ENCODE measurements around the gene FANK1.

The FANK1 gene, protein sequence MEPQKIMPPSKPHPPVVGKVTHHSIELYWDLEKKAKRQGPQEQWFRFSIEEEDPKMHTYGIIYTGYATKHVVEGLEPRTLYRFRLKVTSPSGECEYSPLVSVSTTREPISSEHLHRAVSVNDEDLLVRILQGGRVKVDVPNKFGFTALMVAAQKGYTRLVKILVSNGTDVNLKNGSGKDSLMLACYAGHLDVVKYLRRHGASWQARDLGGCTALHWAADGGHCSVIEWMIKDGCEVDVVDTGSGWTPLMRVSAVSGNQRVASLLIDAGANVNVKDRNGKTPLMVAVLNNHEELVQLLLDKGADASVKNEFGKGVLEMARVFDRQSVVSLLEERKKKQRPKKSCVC

DNA sequence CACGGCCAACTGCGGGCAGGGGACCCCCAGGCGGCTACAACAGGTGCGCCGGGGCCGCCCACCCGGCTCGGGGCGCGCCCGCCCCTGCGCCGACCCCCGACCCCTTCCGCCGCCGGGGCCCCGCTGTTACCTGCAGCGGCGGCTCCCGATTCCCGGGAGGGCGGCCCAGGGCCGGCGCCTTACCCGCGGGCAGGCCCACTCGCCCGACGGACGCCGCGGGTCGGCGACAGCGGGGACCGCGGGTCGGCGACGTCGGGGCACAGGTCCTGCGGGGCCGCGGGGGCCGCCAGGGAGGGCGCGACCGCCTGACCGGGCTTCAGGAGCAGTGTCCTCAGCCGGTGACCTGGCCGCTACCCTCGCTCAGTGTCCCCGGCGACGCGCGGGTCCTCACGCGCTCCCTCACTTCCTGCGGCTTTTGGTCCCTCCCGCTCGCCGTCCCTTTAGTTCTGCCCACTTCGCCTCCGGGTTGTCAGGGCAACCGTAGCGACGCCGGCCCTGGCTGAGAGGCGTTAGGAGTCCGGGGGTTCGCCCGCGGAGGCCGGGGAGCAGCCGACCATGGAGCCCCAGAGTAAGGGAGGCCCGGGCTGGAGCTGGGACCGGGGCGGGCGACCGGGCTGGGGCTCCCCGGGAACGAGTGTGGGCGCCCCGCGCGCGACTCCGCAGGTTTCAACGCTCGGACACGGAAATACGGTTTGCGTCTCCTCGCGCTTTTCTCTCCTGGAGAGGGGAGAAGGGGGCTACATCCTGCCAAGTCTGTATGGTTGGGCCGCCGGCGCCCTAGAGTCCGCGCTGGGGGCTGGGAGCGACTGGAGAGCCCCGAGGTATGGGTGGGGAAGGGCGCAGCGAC lies at the start of gene FANK1:
Gene FANK1, plus strand, starts transcription at position 477 of the 847 bp plus-strand sequence. Its CDS starts 79 bp downstream, at position 556.
- DNase-seq (ENCODE audit: low read depth in 2 of 2), result peak; percentile 59 to 75

DNA sequence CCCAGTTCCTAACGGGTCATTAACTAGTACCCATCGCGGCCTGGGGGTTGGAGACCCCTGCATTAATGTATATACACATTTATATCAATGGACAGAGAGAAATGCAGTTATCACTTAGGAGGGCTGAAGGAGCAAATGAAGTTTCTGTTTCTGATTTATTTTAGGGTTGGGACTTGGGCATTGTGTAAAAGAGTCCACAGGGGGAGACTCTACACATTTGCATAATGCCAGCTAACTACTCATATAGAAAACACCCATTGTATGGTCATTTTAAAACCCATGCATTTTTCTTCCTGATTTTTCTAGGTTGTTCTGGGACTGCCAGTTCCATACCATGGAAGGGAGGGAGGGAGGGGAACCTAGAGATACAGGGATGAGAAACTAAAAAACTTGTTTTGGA lies 49.5 kb upstream of the FANK1 start:
- DNase-seq (ENCODE audit: low read depth in 2 of 2), result no peak

DNA sequence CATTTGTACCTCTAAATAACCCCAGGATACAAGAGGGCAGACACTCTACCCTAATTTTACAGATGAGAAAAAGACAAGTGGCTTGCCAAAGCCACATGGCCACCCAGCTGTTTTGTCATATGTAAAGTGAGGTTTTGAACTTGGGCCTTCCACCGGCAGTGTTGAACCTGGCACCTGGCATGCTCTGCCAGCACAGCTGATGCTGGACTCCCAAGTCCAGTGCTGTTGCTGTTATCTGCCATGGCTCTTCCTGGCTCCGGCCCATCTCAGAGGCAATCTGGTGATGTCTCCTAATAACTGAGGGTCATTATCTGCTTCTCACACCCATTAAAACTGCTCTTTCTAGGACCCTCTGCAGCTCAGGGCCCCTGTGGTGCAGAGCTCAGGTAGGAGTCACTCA lies 48.0 kb upstream of the FANK1 start:
- DNase-seq (ENCODE audit: low read depth in 2 of 2), result no peak

DNA sequence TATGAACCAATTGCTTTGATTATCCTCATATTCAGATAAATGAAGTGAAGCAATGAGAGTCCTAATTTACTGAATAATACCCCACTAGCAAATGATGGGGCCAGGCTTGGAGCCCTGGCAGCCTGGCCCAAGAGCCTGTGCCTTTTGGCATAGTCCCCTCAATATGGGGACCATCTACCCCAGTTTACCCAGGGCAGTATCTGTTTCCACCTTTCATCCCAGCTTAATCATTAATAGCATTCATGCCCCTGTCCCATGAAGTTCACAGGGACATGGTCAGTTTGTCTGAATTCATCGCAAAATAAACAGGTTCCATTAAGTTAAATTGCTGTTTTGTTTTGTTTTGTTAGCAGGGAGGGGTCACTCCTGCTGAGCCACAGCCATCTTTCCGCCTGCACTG lies 47.5 kb upstream of the FANK1 start:
- no peak for DNase-seq (ENCODE audit: low read depth in 2 of 2)

DNA sequence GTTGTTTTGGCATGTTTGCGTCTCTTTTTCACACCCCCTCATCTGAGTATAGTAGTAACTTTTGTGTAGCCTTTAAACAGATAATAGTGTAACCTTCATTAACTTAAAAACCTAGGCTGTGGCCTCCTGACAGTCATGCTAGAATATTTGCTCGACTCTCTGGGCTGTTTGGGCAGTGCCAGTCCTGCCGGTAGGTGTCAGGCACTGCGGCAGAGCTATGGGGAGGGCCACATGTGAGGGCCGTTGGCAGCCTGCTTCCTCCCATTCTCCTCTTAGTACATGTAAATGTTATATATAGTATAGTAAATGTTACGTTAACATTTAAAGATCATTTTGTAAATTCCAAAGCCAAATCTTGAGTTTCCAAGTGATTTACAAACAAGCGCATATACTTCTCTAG lies 46.9 kb upstream of the FANK1 start:
- DNase-seq (ENCODE audit: low read depth in 2 of 2), result no peak

DNA sequence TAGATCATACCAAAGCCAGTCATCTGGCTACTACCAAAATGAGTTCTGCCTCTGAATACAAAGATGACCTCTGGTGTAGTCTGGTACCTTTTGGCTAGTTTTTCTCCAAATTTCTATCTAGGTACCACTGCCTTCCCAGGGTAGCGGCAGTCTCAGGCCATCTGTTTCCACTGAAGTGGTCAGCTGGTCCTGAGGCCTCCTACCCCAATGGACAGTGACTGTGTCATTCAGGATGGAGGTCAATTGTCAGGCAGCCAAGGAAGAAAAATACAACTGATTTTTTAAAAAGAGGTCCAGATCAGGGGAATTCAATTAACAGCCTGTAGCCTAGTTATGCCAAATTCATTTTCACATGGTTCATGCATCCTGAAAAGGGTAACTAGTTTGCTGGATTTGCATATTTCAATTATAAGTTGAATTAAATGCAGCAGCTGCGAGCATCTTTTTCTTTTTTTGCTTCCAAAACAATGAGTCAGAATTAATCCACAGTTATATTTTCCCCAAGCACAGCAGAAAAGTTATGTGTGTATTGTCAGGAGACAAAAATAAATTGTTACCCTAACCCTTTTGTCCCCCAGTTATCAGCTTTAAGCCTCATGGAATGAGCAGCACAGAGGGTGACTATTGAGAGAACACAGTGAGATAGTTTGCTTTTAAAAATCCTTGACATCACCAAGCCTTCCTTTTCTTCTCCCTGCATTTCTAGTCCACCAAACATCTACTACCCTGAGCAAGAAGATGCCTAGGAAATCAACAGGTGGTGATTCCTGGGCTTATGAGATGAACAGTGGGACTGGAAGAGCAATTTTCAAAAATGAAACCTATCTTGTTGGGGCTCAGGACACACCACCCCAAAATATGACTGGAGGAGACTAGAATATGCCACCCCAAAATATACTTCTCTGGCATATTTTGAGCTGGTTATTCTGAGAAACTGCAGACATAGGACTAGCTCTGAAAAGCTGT lies 45.3 kb upstream of the FANK1 start:
- no peak for DNase-seq (ENCODE audit: low read depth in 2 of 2)

DNA sequence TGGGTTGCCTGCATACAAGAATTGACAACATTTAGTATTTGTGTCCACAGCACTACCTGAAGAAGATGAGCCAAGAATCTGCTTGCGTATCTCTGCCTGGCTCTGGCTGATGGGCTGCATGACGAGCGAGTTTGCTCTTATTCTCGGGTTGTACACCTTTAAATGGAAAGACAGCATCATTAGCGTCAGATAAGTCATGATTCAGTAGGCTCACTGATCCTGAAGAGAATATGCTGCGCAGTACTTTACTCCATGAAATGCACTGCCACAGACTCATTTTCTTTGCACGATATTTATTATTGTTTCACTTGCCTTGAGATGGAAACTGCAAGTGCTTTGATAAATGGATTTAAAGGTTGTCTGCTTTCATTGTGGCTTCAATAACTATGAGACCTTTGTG lies 43.9 kb upstream of the FANK1 start:
- DNase-seq (ENCODE audit: low read depth in 2 of 2), result no peak

DNA sequence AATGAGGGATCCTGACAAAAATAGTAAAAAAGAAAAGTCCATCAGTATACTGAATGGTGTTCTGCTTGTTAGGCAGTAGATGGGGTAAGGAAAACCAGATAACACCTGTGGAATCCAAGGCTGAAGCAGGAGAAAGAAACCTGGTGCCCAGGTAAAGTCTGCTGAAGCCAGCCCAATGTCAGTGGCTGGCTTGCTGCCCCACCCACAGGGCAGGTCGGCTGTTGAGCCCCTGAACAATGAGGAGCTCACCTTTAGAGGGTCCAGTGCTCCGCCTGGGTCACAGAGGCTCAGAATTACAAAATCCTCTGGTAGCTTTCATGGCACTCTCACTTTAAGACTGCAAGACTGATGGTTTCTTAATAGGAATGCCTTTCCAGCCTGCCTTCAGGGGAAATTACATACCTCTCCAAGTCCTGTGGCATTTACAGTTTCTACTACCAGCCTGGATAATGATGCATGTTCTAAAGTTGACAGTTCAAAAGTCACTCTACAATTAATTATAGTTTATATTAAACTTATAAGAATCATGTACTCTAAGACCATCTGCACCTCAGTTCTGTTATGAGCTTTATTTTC lies 39.1 kb upstream of the FANK1 start:
- DNase-seq (ENCODE audit: low read depth in 2 of 2), result no peak

DNA sequence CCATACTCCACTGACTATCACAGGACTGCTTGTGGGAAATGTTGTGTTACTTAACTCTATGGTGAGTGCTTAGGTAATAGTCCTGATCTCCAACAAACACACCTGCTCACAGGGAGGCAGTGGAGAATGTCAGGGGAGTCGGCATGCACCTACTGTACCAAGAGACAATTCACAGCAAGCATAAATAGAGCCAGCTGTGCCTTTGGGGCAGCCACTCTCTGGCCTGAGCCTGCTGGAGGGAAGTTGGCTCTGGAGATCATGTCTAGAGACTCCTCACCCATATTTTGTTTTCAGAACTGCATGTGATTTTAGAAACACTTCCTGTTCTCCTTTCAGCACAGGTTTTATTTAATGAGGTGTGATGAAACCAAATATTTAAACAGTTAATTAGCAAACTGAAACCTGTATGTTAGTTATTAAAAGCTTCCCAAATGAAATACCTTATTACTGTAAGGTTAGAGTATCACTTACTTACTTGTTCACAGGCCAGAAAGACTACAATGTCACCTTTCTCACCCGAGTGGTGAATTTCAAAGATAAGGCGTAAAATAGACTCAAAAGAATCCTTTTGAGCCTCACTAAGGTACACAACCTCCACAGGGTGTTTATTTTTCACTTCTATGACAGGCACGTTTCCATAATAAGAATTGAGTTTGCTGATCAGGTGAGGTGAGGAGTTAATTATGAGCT lies 37.1 kb upstream of the FANK1 start:
- no peak for DNase-seq (ENCODE audit: low read depth in 2 of 2)

DNA sequence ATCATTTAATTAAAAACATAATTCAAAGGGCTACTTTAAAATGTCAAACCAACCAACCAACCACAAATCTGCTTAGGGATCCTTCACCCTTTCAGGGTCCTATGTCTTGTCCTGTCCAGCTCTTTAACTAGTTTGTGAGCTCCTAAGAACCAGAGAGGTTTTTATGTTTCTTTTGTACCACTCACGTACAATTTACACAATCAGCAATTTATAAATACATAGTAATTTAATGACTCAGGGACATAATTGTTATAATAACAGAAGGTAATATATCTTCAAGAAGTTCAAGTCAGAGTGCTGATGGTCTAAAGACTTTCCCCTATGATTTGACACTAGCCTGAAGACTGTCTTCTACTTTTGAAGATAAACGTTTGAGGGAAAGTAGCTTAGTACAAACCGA lies 31.2 kb upstream of the FANK1 start:
- no peak for DNase-seq (ENCODE audit: low read depth in 2 of 2)

DNA sequence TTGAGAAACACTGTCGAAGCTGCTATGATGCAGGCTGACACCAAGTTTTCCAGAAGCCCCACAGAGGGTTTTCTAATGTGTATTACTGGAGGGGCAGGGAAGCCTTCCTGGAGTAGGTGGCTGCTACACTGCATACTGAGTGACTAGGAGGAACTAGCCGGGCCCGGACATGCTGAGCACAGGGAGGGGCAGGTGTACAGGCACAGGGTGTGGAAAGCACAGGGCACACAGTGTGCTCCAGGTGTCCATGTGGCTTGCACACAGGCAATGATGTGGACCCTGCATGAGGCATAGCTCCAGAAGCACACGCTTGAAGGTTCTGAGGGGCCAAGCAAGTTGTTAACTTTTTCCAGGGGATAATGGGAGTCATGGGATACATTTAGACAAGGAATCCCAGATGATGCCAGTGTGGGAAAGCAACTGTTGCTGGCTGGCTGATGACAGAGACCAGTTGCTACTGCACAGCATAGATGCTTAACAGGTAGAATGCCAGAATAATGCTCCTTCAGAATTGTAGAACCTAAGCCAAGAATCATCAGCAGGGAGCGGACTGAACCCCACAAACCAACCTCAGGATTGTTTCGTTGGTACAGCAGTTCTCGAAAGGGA lies 29.8 kb upstream of the FANK1 start:
- no peak for DNase-seq (ENCODE audit: low read depth in 2 of 2)

DNA sequence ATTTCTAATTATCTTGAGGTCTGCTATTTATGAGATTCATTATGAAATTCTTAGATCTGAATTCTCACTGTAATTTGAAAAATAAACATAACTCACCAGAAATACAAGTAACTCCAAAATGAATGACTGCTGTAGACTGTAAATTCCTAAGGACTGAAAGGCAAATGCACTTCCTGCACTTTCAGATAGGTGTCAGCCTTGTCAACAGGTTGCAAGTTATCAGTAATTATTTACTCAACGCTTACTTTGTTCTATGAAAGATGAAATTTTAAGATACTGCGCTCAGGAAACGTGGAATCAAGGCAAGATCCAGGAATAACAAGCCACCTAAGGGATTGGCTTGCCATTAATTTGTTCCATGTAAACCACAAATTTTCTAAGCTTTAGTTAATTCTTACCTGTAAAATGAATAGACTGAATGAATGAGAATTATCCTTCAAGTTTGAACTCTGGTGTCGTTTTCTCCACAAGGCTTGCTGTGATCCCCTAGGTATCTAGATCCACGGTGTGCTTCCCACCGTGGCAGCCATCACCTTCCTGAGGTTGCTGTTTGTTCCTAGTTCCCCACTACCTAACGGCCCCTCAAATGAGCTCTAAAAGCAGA lies 27.9 kb upstream of the FANK1 start:
- DNase-seq (ENCODE audit: low read depth in 2 of 2), result peak in 1 of 2 donors; percentile 5

DNA sequence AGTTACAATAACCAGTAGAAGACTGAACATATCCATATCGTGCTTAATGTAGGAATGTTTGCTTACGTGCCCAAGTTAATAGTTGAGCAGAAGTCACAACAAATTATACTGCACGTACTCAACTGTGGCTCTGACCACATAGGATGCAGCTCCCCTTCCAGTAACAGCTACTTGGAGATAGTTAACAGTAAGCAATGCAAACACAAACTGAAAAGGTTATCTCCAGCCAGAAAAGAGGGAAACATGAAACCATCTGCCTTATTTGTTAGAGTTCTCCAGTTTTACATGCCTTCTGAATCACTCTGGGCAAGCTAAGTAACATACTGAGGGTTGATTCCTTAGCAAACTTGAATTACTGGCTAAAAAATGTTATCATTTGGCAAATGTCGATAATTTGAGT lies 25.0 kb upstream of the FANK1 start:
- no peak for DNase-seq (ENCODE audit: low read depth in 2 of 2)

DNA sequence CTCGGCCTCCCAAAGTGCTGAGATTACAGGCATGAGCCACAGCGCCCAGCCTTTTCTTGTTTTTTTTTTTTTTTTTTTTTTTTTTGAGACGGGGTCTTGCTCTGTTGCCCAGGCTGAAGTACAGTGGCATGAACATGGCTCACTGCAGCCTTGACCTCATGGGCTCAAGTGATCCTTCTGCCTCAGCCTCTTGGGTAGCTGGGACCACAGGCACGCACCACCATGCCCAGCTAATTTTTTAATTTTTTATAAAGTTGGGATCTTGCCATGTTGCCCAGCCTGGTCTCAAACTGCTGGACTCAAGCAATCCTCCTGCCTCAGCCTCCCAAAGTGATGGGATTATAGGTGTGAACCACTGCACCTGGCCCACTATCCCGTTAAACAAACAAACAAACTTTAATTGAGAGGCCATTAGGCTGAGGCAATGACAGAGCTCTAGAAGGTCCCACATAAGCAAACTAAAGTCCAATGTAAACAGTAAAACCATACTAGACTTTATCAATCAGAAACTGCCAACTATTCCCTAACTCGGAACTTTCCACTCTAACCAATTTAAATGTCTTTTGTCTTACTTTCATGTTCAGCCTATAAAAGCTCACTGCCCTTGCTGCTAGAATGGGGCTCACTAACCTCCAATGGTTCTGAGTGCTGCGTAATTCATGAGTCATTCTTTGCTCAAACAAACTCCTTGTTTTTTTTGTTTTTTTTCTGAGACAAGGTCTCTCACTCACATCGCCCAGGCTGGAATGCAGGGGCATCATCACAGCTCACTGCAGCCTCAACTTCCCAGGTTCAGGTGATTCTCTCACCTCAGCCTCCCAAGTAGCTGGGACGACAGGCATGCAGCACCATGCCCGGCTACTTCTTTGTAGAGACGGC lies 17.2 kb upstream of the FANK1 start:
- DNase-seq (ENCODE audit: low read depth in 2 of 2), result no peak

DNA sequence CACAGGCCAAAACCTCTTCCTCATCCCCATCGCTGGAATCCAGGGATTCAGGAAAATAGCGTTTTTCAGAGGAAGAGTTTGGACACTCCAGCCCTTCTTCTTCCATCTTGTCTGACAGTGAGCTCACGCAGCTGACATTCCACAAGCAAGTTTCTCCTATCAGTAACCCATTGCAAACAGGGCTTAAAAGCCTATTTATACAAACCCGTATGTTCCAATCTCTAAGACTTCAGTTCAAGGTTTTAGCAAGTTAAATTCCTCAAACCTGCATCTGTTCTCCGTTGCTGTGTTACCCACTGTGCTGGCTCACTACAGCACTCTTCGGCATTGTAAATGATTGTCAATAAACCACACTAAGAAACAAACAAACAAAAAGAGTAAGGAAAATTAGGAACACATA lies 15.6 kb upstream of the FANK1 start:
- DNase-seq (ENCODE audit: low read depth in 2 of 2), result no peak

DNA sequence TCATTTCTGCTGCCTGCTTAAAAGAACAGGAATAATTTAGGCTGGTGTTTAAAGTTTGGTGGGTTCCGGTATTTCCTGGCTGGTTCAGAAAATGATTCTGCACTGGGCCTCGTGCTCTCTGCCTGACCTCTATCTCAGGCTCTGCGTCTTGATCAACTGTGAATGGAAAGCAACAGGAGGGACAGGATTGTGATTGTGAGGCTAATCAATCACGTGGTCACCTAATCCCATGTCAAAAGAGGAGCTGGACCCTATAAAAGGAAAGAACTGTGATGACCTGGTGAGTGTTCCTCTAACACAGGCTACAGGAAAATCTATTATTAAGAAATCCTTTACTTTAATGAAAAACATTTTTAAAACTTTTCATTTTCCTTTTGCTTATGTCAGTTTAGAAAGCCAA lies 15.2 kb upstream of the FANK1 start, which contains the start of gene DHX32:
Gene DHX32, minus strand, starts transcription at position 101 of the 400 bp plus-strand sequence. CDS start 468 bp downstream, outside the sequence.
- DNase-seq (ENCODE audit: low read depth in 2 of 2), result no peak

DNA sequence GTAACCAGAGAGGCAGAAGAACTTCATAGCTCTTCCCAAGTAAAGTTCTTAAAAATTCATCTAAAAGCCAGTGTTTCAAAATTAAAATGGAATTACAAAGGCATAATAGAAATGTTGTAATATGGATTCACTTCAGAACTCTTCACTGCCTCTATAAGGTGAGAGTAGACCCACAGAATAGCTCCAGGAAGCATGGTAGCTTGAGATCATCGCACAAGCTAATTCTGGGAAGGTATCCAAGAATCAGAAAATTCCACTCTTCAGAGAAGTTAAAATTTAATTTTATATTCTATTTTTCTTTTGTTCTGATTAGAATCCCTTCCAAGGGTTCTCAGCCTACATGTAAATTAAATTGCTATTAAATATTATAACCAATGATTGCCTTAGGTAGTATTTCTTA lies 13.8 kb upstream of the FANK1 start:
- no peak for DNase-seq (ENCODE audit: low read depth in 2 of 2)

DNA sequence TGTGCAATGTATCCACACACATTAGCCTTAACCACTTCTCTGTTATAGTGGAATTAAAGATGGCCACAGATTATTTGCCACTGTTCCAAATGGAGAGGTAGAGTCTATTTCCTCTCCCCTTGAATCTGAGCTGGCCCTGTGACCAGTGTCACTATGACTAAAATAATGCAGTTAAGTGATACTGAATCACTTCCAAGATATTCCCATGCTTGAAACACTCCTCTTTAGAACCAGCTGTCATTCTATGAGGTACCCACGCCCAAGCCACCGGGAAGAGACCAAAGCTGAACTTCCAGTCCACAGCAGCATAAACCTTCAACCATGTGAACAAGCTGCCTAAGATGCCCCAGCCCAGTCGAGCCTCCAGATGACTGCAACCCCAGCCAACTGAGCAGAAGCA lies 13.2 kb upstream of the FANK1 start:
- DNase-seq (ENCODE audit: low read depth in 2 of 2), result no peak

DNA sequence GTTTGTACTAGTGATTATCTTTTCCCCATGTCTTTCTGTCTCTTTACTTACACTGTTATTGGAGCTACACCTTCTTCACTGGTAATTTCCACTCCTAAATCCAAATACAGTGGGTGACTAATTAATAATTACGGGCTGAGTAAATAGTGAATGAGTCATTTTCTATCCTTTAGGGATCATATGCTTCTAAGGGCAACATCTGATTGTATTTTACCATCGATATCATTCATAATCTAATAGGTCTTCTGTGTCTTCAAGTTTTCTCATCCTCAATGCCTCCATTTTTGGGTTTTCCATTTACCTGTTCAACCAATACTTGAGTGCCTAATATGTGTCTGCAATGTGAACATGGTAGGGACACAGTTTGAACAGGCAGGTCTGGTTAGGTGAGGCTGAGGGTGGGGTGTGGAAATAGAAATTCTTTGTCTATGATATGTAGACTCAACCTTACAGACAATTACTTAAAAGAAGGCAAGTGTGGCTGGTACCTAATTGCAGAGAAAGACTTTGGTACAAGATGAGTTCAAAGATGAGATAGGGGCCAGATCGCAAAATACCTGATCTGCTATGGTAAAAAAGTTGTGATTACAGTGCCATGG lies 9.4 kb upstream of the FANK1 start:
- DNase-seq (ENCODE audit: low read depth in 2 of 2), result no peak
